Fibroblast of villous mesenchyme (primary cell): ENCODE data around the gene TSPAN11. TPM values are rescaled to one million over a fixed set of nuclear protein-coding genes. Genes with fewer than 3 reads are reported as not detected.

Experiments used
- DNase-seq: peaks from one replicate; pipeline ENCODE4 v3.0.0-alpha.2; 2010; ENCODE audit warnings: low read depth
- H3K4me3 ChIP-seq: 2 replicates; pipeline ENCODE4 v1.5.1; 2011; ENCODE audit warnings: low read depth, mild to moderate bottlenecking, low read length
- CTCF ChIP-seq: IDR thresholded peaks from 2 replicates; pipeline ENCODE4 v1.5.1; 2012; ENCODE audit warnings: low read depth, mild to moderate bottlenecking, low read length; ENCODE audit not compliant: insufficient read depth
- total RNA-seq: library from RNA; depleted of rRNA; stranded (reverse); fragments of >200 nt; gene quantifications from 2 replicates; pipeline ENCODE4 v1.2.3, GENCODE V29; 2012

TSPAN11 gene
- total RNA-seq, 1 donor, result 0.43 TPM

- no peak for TF ChIP-seq CTCF
- no peak overlapping the region for H3K4me3 ChIP-seq
- DNase-seq, result no peak
Observed at GRCh38 chr12:31041033-31041564, 114.6 kb downstream of the TSPAN11 start.

Other genes starting within 250 kb of the TSPAN11 start
- 26.7 and 35.4 TPM in 2 replicates for gene IPO8, start 230.9 kb upstream of the TSPAN11 start, total RNA-seq
- gene CAPRIN2, start 171.8 kb upstream of the TSPAN11 start, total RNA-seq, result 19.0 and 19.4 TPM in 2 replicates
- 15.1 and 18.1 TPM in 2 replicates for gene DDX11, start 147.1 kb downstream of the TSPAN11 start, total RNA-seq